Measurements from ENCODE around the gene SPOCK2.

Gene SPOCK2

GRCh38 chr10:72065439-72066025 lies 22.8 kb downstream of the SPOCK2 start:
- Histone ChIP-seq H3K9me3 (ENCODE audit: control insufficient read depth, insufficient read depth, low read depth, low read length) (no peaks in the 10 kb centered on the region), H3K36me3 (ENCODE audit: control insufficient read depth in 2 of 2, insufficient read depth in 1 of 2, low read length in 2 of 2) (no peaks in the 10 kb centered on the region), H3K4me3 (ENCODE audit: low read depth, low read length) (no peak overlapping the region), H3K27ac (ENCODE audit: extremely low read depth, low read depth, low read length) (no peak overlapping the region), H3K4me1 (ENCODE audit: control insufficient read depth, insufficient read depth, low read length) (0 out of 2 replicates have a peak, but pooled peaks cover 4% of the 10 kb centered on the region)
- POLR2A ChIA-PET = no interaction called here
- CTCF ChIA-PET = interaction anchor here (1.1 to 1.3 kb wide), 2 partner anchors 17 to 110 kb away, joined by 4 to 5 read pairs; no protein-coding TSS in a partner anchor
- no peak for TF ChIP-seq ZNF202 (tag by site-specific recombination; IDR thresholded peaks at IDR 0.05; ENCODE audit: borderline replicate concordance)
- TF ChIP-seq ZNF18 (tag by site-specific recombination; IDR thresholded peaks at IDR 0.05) = no peak
- no peak for TF ChIP-seq ZNF404 (tag by site-specific recombination; IDR thresholded peaks at IDR 0.05)
- no peak for TF ChIP-seq ZNF24 (tag by site-specific recombination; IDR thresholded peaks at IDR 0.05)
- TF ChIP-seq ZNF426 (tag by site-specific recombination; IDR thresholded peaks at IDR 0.05) = no peak
- TF ChIP-seq GLIS2 (tag by site-specific recombination; IDR thresholded peaks at IDR 0.05) = no peak
- TF ChIP-seq HOXA7 (CRISPR knock-in tag; IDR thresholded peaks at IDR 0.05; ENCODE audit: borderline replicate concordance) = no peak
- no peak for TF ChIP-seq REST (tag by site-specific recombination; IDR thresholded peaks at IDR 0.05)
- TF ChIP-seq ZNF518A (tag by site-specific recombination; conservative IDR thresholded peaks at IDR 0.05; ENCODE audit: low read depth) = no peak
- no peak for TF ChIP-seq ZNF529 (tag by site-specific recombination; IDR thresholded peaks at IDR 0.05; ENCODE audit: insufficient replicate concordance)
- no peak for TF ChIP-seq ZNF792 (tag by site-specific recombination; IDR thresholded peaks at IDR 0.05)

GRCh38 chr10:72063703-72064391 lies 24.5 kb downstream of the SPOCK2 start:
- Histone ChIP-seq H3K9me3 (ENCODE audit: control insufficient read depth, insufficient read depth, low read depth, low read length) (no peaks in the 10 kb centered on the region), H3K4me1 (ENCODE audit: control insufficient read depth, insufficient read depth, low read length) (peaks cover 14% of the 10 kb centered on the region), H3K4me3 (ENCODE audit: low read depth, low read length) (no peak overlapping the region), H3K36me3 (ENCODE audit: control insufficient read depth in 2 of 2, insufficient read depth in 1 of 2, low read length in 2 of 2) (no peaks in the 10 kb centered on the region), H3K27ac (ENCODE audit: extremely low read depth, low read depth, low read length) (no peak overlapping the region; the same call in 1 of the 2 replicates)
- ChIA-PET POLR2A (interaction anchor here (1.2 kb wide), 1 partner anchor 25 kb away, joined by 4 read pairs; no protein-coding TSS in a partner anchor), CTCF (interaction anchor here (0.6 to 3.3 kb wide), 2 partner anchors 15 to 146 kb away, joined by 4 to 16 read pairs; no protein-coding TSS in a partner anchor)
- peak; percentile 69; the same call in 1 of the 2 replicates for TF ChIP-seq ZNF600 (tag by site-specific recombination; IDR thresholded peaks at IDR 0.05)
- TF ChIP-seq ZNF623 (tag by site-specific recombination; IDR thresholded peaks at IDR 0.05) = no peak
- no peak for TF ChIP-seq PRDM1 (tag by site-specific recombination; IDR thresholded peaks at IDR 0.05)
- no peak for TF ChIP-seq ZNF211 (tag by site-specific recombination; IDR thresholded peaks at IDR 0.05; ENCODE audit: low read depth)
- TF ChIP-seq ZBTB1 (tag by site-specific recombination; IDR thresholded peaks at IDR 0.05) = no peak
- TF ChIP-seq ZNF654 (tag by site-specific recombination; IDR thresholded peaks at IDR 0.05; ENCODE audit: low read depth) = no peak
- no peak for TF ChIP-seq ZNF747 (tag by site-specific recombination; IDR thresholded peaks at IDR 0.05)
- TF ChIP-seq PRDM10 (tag by site-specific recombination; IDR thresholded peaks at IDR 0.05) = peak; percentile 46; the same call in 1 of the 2 replicates
- TF ChIP-seq KLF10 (tag by site-specific recombination; IDR thresholded peaks at IDR 0.05) = 0 out of 2 replicates have a peak, but pooled peaks have one; percentile 16
